Transverse colon (tissue), 4 donors: ENCODE results near the gene KIFC3.

ENCODE experiments used
- CTCF ChIP-seq, 5 experiments: fragments of 200-600 bp in 3 of 5; fragments of 450-650 bp in 2 of 5; sonication (generic) in 3 of 5; IDR thresholded peaks; 1 replicate in 2 of 5; 2 replicates in 3 of 5; pipeline ENCODE4 v1.5.1; 2016 to 2017; ENCODE audit warnings: antibody characterized with exemption in 5 of 5, inconsistent platforms in 3 of 5, mild to moderate bottlenecking in 2 of 5, moderate library complexity in 1 of 5
- POLR2A ChIP-seq: fragments of 450-650 bp; IDR thresholded peaks from one replicate; pipeline ENCODE4 v1.6.1; 2016; ENCODE audit warnings: antibody characterized with exemption, mild to moderate bottlenecking, moderate library complexity
- POLR2AphosphoS5 ChIP-seq, 3 donors: sonication (generic); formaldehyde crosslinking; IDR thresholded peaks; one replicate each; pipeline ENCODE4 v1.6.1; 2016; ENCODE audit warnings: antibody characterized with exemption in 3 of 3

- TF ChIP-seq POLR2A (no peak), POLR2AphosphoS5 (IDR thresholded peaks at IDR 0.05) (no peak), CTCF (IDR thresholded peaks at IDR 0.05) (no peak)
These were observed 22.6 kb upstream of the KIFC3 start for GRCh38 chr16:57824888-57825287.
